Calu3 (cell line): ENCODE results near the gene LYG1. TPM values are rescaled to one million over a fixed set of nuclear protein-coding genes. Genes with fewer than 3 reads are reported as not detected.

Experiments
- BruUV-seq: library from RNA; stranded (reverse); fragments of 400-500 nt; replicated peaks from 2 replicates; lab custom pipeline; 2021; lab: Mats Ljungman, UMichigan
- CTCF ChIA-PET: fragments of 300-600 bp; sonication (Branson Sonifier 250); formaldehyde crosslinking; loops from one replicate; lab custom pipeline; 2022; ENCODE audit warnings: antibody characterized with exemption; lab: Charles Lee
- DNase-seq: peaks from one replicate; pipeline ENCODE4 v3.0.0; 2022
- H3K27ac Mint-ChIP-seq: one replicate; pipeline ENCODE4 v1.8.0; 2022; ENCODE audit warnings: mixed read lengths; ENCODE audit not compliant: unreplicated experiment
- H3K27me3 Mint-ChIP-seq: one replicate; pipeline ENCODE4 v1.8.0; 2022; ENCODE audit warnings: mixed read lengths; ENCODE audit not compliant: unreplicated experiment
- H3K36me3 Mint-ChIP-seq: one replicate; pipeline ENCODE4 v1.8.0; 2022; ENCODE audit warnings: mild to moderate bottlenecking, moderate library complexity, mixed read lengths; ENCODE audit not compliant: insufficient read depth, unreplicated experiment
- H3K4me1 Mint-ChIP-seq: one replicate; pipeline ENCODE4 v1.8.0; 2022; ENCODE audit warnings: mild to moderate bottlenecking, low read depth, mixed read lengths; ENCODE audit not compliant: unreplicated experiment
- H3K4me3 Mint-ChIP-seq: one replicate; pipeline ENCODE4 v1.8.0; 2022; ENCODE audit warnings: mild to moderate bottlenecking, low read depth, moderate library complexity, mixed read lengths; ENCODE audit not compliant: unreplicated experiment
- H3K9me3 Mint-ChIP-seq: one replicate; pipeline ENCODE4 v1.8.0; 2022; ENCODE audit warnings: low read depth, mixed read lengths; ENCODE audit not compliant: unreplicated experiment
- CTCF ChIP-seq: fragments of 200-600 bp; IDR thresholded peaks from one replicate; pipeline ENCODE4 v1.8.0; 2022; ENCODE audit warnings: antibody characterized with exemption; ENCODE audit not compliant: unreplicated experiment
- intact Hi-C: fragments of 100-400 bp; cut with micrococcal nuclease; formaldehyde crosslinking; loops from one replicate; pipeline ENCODE4 v1.10.0; 2022; ENCODE audit not compliant: unreplicated experiment
- total RNA-seq: library from RNA; stranded (reverse); gene quantifications from 2 replicates; pipeline ENCODE4 v1.2.3, GENCODE V29; 2022

The LYG1 gene
- total RNA-seq, 1 experiment from 2014 or later: 3.5 TPM

- CTCF ChIA-PET: no interaction called here
- DNase-seq: no peak
- Mint-ChIP-seq H3K27me3 (no peaks in the 10 kb centered on the region), H3K4me1 (no peaks in the 10 kb centered on the region), H3K27ac (no peak overlapping the region), H3K36me3 (no peaks in the 10 kb centered on the region), H3K9me3 (no peaks in the 10 kb centered on the region), H3K4me3 (no peak overlapping the region)
- BruUV-seq: no TSS peak
- intact Hi-C loops: no loop called here
- no peak for TF ChIP-seq CTCF
Measured at GRCh38 chr2:99238599-99238998, 62.4 kb downstream of the LYG1 start.

Other genes starting within 250 kb of the LYG1 start
- 6.9 and 7.7 TPM in 2 replicates for gene C2orf15, start 159.5 kb downstream of the LYG1 start, total RNA-seq
- 14.2 and 16.1 TPM in 2 replicates for gene TSGA10, start 146.3 kb downstream of the LYG1 start, total RNA-seq
- 10.4 and 14.1 TPM in 2 replicates for gene LIPT1, start 146.2 kb downstream of the LYG1 start, total RNA-seq
- 28.6 and 29.9 TPM in 2 replicates for gene MITD1, start 120.1 kb downstream of the LYG1 start, total RNA-seq
- gene MRPL30, start 120.0 kb downstream of the LYG1 start, total RNA-seq: 38.8 and 39.0 TPM in 2 replicates
- gene LYG2, start 45.5 kb downstream of the LYG1 start, total RNA-seq: not detected in 2 replicates
- 39.8 and 40.5 TPM in 2 replicates for gene TXNDC9, start 35.1 kb upstream of the LYG1 start, total RNA-seq
- gene EIF5B, start 36.2 kb upstream of the LYG1 start, total RNA-seq: 60.1 and 63.1 TPM in 2 replicates
- gene REV1, start 188.8 kb upstream of the LYG1 start, total RNA-seq: 38.7 and 49.0 TPM in 2 replicates